ENCODE measurements around the gene CMTM3.
"Not testable (repeated sequence)": the region's sequence is repeated elsewhere in the genome, so short reads cannot be mapped to it uniquely, and the experiment has no call there.

The CMTM3 gene, protein sequence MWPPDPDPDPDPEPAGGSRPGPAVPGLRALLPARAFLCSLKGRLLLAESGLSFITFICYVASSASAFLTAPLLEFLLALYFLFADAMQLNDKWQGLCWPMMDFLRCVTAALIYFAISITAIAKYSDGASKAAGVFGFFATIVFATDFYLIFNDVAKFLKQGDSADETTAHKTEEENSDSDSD

DNA sequence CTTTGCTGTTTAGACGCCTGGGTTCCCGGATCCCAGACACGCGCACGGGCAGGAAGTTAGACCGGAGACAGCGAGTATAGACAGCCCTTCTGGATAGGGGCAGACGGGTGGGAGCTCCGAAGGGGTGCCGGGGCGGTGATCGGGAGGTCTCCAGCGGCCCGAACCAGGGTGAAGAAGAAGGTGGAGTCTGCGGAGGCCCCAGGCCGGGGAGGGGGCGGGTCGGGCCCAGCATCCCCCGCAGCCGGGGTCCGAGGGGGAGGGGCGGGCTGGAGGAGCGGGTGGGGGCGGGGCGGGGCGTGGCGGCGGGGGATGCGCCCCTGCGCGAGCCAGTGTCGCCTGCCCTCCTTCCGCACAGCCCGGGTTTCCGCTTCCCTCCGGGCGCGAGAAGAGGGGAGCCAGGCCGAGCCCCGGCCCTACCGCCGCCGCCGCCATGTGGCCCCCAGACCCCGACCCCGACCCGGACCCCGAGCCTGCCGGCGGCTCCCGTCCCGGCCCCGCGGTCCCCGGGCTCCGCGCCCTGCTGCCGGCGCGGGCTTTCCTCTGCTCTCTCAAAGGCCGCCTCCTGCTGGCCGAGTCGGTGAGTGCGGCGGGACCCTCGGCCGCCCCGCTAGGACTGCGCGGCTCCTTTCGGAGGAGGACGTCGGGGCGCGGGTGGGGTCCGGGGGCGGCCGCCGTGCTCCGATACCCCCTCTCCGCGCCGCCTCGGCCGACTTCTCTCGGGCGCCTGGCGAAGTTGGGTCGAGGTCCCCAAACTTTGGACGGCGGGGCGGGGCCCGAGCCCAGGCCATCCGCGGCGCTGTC lies at the start of gene CMTM3:
Gene CMTM3, plus strand, starts transcription at position 329 of the 801 bp plus-strand sequence. Its CDS starts 102 bp downstream, at position 431.
- DNase-seq = peak; percentile 89

- no peak for DNase-seq
Observed at GRCh38 chr16:66560107-66560506, 44.4 kb upstream of the CMTM3 start.

GRCh38 chr16:66561381-66562080 lies 43.0 kb upstream of the CMTM3 start:
- DNase-seq = no peak

DNA sequence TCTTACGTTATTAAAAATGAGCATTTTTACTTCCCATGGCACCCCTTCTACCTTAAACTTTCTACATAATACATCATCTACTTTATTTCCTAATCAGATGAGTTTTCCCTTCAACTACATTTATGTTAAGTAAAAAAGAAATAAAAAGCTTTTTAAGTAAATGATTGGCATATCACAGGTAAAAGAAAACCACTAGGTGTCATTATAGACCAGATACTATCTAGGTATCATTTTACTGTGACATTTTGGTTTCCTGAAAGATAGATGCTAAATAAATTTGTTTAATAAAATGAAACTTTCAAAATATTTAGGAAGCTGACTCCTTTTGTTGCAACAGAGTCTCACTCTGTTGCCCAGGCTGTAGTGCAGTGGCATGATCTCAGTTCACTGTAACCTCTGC lies 42.1 kb upstream of the CMTM3 start:
- no peak for DNase-seq

DNA sequence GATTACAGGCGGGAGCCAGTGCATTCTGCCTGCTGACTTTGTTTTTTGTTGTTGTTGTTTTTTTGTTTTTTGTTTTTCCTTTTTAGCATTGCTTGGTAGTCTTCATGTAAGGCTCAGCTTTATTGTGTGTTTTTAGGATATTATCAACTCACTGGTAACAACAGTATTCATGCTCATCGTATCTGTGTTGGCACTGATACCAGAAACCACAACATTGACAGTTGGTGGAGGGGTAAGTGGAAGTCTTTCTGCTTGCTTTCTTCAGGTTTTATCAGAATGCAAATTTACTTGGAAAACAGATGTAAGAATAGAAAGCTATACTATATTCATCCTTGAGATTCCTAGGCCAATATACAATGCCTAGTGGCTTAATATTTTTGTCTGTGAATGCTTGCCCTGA lies 41.5 kb upstream of the CMTM3 start:
- DNase-seq = no peak

- no peak for DNase-seq
Observed at GRCh38 chr16:66563574-66564334, 40.8 kb upstream of the CMTM3 start.

DNA sequence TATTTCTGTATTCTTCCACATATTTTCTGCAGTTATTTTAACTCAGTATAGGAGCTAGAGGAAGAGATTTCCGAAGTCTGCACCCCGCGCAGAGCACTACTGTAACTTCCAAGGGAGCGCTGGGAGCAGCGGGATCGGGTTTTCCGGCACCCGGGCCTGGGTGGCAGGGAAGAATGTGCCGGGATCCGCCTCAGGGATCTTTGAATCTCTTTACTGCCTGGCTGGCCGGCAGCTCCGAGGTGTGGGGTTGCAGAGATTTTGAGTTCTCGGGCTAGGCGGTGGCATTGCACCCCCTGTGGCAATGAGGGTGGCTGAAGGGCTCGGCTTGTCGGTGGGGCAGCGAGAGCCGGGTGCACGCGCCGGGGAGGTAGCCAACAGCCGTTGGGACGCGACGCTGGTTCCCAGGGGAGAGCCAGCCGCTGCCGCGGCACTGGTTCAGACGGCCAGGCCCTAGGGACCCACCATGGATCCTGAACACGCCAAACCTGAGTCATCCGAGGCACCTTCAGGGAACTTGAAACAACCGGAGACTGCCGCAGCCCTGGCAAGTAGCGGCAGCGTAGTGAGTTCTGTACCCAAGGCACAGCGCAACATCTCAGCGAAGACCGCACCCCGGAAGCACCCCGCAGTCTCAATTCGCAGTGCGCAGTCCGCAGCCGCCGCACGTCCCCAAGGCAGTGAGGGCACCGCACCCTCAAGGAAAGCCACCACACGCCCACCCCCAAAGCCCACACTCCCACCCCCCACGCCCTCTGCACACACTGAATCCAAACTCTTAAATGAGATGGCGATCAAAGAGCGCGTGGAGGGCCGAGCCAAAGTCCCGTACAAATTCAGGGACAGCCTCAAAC lies 38.2 kb upstream of the CMTM3 start, which contains the start of gene CMTM1:
Gene CMTM1, plus strand, starts transcription at position 389 of the 851 bp plus-strand sequence. Its CDS starts 75 bp downstream, at position 464.
- no peak for DNase-seq

- not testable (repeated sequence) for DNase-seq
Observed at GRCh38 chr16:66567270-66567669, 37.2 kb upstream of the CMTM3 start.

DNA sequence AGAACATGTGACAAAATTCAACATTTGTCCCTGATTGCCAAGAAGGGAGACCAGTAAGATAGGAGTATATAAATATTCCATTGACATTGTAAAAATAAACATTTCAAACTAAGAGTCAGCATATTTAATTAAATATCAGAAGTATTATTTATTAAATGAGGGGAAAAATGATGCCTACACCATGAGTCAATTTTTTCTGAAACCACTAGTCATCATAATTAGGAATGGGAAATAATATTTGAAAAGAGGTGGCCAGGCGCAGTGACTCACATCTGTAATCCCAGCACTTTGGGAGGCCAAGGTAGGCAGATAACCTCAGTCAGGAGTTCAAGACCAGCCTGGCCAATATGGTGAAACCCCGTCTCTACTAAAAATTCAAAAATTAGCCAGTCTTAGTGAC lies 36.1 kb upstream of the CMTM3 start:
- no peak for DNase-seq

DNA sequence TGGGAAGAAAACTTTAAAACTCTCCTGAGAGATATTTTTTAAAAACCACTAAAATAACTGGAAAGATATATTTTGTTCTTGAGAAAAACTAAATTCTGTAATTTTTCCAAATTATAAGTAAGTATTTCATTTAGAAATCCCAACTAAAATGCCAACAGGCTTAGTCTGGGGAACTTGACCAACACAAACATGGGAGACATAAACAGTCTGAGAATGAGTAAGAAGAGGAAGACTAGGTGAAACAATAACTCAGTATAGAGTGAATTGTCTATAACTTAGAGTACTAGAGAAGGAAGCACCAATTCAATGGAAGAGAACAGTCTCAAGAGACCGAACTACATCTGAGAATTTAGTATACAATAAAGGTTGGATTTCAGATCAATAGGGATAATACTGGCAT lies 35.4 kb upstream of the CMTM3 start:
- no peak for DNase-seq

- no peak for DNase-seq
Observed at GRCh38 chr16:66569827-66570405, 34.6 kb upstream of the CMTM3 start.

DNA sequence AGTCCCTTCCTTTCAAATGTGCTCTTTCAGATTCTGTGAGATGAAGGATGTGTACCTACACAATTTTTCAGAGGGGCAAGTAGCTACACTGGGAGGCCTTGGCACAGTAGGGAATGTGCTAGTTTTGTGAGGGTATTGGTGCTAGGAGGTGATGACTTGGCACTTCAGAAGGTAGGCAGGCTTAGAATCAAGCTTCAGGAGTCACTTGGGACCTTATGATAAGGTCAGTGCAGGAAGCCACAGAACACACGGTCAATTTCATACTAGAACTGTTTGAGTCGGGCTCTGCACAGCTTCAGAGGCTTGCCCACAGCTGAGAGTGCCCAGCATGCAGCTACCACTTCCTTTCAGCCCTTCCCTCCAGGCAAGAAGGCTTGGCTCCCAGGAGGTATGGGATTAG lies 32.1 kb upstream of the CMTM3 start:
- DNase-seq = no peak

DNA sequence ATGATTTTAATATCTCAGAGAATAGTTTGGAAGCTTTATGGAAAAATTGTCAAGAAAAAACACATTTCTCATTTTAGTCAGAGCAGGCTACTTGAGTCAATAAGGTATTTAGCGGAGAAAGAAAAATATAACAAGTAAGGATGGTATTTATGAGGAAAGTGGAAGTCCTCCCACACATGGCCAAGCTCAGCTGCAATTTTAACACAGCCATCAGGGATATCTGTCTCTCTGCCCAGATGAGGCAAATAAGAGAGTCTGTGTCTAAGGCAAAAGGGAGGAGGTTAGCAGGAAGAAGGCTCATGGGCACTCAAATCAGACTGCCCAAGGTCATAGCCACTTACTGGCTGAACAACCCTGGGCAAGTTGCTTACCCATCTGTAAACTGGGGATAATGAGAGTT lies 30.4 kb upstream of the CMTM3 start:
- no peak for DNase-seq

DNA sequence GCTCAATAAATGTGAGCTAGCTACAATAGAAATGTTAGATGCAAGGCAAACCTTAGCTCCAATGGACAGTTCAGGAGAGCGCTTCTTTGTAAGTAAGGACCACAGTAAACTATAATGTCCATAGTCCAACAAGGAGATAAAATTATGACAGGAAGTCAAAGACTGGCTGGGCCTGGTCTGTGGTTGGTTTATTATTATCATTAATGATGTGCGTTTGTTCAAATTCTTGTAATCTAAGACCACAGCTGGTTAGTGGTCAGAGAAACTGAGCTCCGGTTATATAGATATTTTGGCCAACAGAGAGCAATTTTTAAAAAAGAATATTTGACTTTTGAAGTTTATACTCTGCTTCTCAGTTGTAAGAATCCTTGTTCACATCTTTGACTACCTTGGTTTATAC lies 30.0 kb upstream of the CMTM3 start:
- no peak for DNase-seq

GRCh38 chr16:66575060-66575459 lies 29.4 kb upstream of the CMTM3 start:
- no peak for DNase-seq

DNA sequence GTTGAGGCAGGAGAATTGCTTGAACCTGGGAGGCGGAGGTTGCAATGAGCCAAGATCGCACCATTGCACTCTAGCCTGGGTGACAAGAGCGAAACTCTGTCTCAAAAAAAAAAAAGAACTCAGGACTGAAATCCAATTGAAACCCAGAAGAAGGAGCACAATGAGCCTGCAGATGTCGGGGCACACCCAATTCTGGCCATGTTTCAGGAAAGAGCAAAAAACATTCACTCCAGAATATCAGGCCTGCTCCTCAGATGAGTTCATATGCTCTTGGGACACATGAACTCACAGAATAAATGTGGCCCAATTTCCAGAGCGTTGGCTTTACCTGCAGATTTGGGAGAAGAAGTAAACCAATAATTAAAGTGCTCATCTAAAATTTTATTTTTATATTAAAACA lies 28.2 kb upstream of the CMTM3 start:
- no peak for DNase-seq

DNA sequence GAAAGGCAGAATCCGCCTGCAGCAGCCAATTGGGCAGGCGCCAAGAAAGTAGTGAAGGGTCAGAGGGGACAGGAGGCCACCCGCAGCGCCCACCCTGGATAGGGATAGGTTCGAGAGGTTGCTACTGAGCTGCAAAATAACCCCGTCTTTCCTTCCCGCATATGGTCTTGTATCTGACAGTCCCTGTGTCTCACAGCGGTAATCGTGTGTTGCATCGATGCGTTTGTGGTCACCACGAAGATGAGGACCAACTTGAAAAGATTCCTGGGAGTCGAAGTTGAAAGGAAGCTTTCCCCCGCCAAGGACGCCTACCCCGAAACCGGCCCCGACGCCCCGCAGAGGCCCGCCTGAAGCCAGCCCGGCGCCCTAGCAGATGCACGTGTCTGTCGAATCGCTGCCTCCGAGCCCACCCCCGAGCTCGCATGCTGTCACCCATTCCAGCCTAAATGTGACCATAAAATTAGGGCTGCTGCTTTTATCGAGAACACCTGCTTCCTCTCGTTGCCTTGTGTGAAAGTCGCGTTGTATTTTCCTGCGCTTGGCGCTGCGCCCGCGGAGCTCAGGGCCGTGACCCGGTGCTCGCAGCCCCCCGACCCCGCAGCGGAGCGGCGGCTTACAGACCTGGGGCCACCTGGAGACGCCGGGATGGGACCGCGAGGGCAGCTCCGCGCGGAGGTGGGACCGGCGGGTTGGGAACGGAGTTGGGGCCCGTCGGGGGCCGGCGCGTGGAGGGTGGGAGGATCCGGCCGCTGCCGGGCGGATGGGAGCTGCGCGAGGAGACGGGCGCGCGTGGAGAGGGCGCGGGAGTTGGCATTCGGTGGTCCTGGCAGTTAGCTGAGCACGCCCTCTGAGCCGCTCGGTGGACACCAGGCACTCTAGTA lies 25.6 kb upstream of the CMTM3 start, which contains the start of gene CMTM2:
Gene CMTM2, plus strand, starts transcription at position 813 of the 881 bp plus-strand sequence. CDS start 145 bp downstream, outside the sequence.
- DNase-seq = peak; percentile 71

GRCh38 chr16:66580605-66581209 lies 23.8 kb upstream of the CMTM3 start:
- DNase-seq = no peak

DNA sequence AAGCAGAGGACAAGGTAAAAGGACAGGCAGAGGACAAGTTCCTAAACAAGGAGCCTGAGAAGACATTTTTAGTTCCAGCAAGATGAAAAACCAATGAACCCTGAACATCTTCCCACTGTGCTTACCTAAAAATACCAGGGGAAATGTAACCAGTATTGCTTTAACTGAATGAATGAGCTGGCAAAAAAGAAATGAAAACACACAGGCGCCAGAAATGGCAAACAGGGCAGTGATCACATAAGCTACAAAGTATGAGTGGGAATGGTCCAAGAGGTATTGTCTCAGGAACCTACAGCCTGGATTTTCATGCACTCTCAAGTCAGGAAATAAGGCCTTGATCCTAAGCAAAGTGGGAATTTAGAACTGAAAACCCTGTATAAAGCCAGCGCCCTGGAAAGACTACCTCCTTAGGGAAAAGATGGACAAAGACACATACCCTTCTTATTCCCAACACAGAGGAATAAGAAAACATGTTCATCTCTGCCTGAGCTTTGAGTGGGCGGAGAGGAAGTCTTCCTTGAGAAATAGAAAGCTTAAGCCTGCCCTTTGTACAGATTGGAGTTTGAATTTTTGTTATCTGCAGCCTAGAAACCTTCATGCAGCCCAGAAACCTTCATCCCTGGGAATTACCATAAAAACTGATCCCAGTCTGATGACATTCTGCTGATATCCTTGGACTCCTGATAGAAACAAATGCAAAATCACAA lies 23.1 kb upstream of the CMTM3 start:
- no peak for DNase-seq

All from right forelimb (tissue), 1 donor.